Kasumi-1 (cell line): Measurements from ENCODE around the gene HTR2B.
A peak's percentile ranks its signal among the peaks of the same experiment; 100 is the strongest.
"Not testable (repeated sequence)": the region's sequence is repeated elsewhere in the genome, so short reads cannot be mapped to it uniquely, and the experiment has no call there.

ENCODE experiments used
- DNase-seq, 2 experiments: peaks; one replicate each; lab custom pipeline; 2025; lab: John Stamatoyannopoulos, UW

The HTR2B gene

DNA sequence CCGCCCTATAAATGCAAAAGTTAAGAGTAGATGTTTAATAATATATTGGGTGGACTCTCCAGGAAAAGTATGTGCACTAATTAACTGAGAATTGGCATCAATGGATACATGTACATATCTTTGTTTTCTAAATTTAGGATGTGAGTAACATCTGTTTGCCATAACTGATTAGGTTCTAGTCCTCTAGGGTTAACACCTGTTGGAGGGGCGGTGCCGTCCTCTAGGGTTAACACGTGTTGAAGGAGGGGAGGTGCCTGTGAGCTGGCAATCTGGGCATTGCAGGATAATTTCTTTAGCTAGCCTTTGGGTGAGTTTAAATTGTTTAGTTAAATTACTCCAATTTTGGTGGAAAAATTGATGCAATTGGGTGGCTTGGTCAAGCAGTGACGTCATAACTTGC lies 30.9 kb downstream of the HTR2B start:
- no peak for DNase-seq

DNA sequence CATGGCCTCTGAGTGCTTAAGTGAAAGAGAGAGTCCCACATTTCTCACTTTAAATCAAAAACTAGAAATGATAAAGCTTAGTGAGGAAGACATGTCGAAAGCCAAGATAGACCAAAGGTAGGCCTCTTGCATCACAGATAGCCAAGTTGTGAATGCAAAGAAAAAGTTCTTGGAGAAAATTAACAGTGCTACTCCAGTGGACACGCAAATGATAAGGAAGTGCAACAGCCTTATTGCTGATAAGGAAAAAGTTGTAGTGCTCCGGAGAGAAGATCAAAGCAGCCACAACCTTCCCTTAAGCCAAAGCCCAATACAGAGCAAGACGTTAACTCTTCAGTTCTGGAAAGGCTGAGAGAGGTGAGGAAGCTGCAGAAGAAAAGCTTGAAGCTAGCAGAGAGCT lies 36.1 kb downstream of the HTR2B start:
- DNase-seq = no peak

DNA sequence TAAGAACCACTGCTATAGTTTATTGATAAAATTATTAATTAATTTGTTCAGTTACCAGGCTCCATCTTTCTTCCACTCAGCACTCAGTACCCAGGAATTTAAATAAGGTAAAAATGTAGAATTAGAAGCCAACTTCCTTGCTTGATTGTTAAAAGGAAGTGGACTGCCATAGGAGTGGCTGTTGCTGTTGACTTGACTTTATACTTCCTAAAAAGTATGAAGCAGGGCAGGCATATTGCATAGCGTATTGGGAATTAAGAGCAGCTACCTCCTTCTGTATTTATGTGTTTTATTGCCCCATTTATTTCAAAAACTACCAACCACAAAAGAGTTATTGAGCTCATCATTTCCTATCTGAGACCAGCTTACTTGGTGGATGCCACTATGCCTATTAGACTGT lies 40.3 kb downstream of the HTR2B start:
- no peak for DNase-seq

DNA sequence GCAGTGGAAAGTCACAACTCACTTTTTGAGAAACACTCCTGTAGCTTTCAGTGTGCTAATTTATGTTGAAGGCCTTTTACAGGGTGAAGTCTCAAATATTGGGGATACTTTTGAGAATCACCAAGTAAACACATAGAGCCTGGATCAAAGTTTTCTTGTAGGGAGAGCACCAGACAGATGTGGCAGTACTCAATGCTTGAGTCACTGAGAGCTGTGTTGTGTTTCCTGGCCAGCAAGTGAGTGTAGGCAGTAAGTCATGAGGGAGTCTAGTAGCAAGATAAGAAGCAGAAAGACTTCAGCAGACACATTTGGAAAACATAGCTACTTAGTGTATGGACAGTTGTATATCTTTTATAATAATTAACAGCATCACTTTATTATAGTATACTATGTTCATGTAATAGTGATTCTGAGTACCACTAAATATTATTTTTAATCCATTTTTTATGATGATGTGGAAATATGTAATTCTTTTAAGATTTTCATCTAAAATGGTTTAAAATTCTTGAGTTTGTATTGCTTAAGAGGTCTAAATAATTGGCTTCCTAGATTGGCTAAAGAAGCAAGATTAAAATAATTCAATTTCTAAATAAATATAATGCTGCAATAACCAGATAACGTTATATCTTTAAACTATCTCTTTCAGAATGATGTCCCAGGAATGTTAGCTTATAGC lies 55.3 kb downstream of the HTR2B start:
- DNase-seq = no peak

DNA sequence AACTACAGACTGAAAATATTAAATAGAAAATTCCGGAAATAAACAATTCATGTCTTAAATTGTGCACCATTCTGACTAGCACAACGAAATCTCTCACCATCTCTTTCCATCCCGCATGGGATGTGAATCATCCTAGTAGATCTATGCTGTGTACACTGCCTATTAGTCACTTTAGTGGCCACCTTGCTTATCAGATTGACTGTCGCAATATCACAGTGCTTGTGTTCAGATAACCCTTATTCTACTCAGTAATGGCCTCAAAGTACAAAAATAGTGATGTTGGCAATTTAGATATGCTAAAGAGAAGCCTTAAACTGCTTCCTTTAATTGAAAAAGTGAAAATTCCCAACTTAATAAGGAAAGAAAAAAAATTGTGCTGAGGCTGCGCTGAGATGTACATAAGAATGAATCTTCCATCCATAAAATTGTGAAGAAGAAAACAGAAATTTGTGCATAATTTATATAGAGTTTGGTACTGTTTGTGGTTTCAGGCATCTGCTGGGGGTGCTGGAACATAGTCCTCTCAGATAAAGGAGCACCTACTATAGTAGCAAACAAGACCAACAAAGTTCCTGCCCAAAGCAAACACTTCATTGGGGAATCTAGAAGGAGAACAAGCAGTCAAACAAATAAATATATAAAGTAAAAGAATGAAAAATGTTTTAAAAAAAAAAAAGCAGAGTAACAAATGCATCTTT lies 56.2 kb downstream of the HTR2B start:
- DNase-seq = no peak

DNA sequence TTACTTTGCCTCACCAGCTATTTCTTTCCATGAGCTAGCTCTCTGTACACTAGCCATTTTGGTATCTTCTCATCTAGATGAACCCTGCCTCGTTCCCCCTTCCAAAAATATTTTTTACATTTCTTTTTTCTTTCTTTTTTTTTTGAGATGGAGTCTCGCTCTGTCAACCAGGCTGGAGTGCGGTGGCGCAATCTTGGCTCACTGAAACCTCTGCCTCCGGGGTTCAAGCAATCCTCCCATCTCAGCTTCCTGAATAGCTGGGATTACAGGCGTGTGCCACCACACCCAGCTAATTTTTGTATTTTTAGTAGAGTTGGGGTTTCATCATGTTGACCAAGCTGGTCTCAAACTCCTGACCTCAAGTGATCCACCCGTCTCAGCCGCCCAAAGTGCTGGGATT lies 57.3 kb downstream of the HTR2B start:
- not testable (repeated sequence) for DNase-seq

DNA sequence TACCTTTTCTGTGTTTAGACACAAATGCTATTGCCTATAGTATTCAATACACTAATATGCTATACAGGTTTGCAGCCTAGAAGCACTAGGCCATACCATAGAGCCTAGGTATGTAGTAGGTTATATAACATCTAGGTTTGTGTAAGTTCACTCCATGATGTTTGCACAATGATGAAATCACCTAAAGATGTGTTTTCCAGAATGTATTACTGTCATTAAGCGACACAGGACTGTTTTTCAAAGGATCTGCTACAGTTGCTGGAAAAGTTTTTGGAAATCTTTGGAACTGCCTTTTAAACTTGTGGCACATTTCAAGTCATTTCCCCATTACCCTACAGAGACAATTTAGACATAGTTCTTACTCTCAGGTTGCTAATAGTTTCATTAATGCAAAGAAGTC lies 58.9 kb downstream of the HTR2B start:
- DNase-seq = no peak

DNA sequence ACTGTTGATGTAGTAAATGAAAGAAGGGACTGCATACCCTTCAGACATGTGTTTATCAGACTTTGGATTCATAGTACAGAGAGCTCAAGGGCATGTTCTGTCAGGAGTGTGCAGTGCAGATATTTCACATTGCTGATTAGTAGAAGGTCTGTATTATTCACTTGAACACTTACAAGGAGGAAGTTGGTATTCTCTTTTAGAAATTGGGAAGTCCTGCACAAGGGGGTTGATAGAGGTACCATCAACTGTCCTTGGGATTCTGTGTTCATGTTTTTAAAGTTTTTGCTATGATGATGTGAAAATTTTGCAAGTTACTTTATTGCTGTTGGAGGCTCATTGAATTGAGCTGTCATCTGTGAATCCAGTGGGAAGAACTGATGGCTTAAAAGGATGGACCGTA lies 61.5 kb downstream of the HTR2B start:
- DNase-seq = peak in 1 of 2 experiments; percentile 15

DNA sequence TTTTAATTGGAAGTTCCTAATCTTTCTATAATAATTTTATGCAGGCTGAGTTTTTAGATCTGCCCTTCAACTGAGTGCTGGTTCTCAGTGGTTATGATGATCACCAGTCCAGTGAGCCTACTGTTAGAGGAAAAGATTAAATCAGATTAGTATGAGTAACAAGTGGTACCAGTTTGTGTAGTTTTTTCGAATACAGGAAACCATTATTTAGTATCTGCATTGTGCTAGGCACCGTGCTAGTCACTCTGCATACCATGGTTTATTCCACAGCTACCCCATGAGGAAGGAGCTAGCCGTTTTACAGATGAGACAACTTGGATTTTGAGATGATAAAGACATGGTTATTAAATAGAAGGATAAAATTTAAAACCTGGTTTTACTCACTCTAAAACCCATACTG lies 62.1 kb downstream of the HTR2B start:
- no peak for DNase-seq

DNA sequence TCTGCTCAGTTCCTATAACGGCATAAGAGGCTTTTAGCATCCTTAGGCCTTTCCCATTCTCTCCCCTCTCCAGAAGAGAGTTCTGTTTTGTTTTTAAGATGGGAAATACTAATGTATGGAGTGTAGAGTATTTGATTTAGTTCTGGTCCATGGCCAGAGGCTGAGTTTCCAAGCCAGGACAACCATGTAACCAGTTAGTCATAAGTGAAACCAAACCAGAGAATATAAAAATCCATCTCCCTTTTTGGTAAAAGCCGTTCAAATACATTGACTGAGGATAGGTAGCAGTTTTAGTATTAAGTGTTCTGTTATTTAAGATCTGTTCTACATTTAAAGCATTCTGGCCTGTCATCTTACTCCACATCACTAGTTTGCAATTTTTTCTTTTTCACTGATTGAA lies 65.1 kb downstream of the HTR2B start:
- DNase-seq = no peak

DNA sequence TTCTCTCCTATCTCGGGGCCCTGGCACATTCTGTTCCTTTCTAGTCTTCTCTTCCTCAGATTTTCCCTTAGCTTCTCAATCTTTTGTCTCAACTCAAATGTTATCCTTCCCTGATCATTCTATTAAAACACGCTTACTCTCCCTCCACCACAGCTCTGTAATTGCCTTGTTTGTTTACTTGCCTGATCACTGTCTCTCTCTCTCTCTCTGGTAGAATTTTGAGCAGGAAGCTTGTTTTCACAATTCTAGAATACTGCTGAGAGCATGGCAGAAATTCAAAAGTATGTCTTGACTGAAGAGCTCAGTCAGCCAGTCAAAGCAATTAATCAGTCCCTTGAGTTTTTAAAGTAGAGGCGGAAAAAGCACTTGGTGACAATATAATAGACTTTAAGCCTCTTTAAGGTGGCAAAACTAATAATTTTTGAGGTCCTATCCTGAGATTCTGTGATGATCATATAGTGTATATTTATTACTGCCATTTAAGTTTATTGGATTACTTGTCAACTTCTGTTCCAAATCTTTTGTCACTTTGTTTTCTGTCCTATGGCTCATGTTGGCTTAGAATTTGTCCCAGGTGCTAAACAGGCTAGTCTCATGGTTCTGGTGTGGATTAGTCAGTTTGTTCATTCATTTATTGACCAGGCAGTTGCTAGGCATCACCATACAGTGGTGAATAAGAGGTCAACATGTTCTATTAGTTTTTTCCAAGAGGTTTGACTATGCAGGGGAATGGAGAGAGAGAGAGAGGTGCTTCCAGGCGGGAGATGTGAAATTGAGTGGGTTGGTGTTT lies 65.9 kb downstream of the HTR2B start:
- no peak for DNase-seq
